ENCODE measurements around the gene ADAM8. TPM values are rescaled to one million over a fixed set of nuclear protein-coding genes. Genes with fewer than 3 reads are reported as not detected.

ADAM8 gene
- total and polyA plus RNA-seq, 10 of the 15 experiments (the other 5 are each of a cell fraction or from before 2014, with no cell fraction given) = 0.37 to 92.7 (median 21.7) TPM

DNA sequence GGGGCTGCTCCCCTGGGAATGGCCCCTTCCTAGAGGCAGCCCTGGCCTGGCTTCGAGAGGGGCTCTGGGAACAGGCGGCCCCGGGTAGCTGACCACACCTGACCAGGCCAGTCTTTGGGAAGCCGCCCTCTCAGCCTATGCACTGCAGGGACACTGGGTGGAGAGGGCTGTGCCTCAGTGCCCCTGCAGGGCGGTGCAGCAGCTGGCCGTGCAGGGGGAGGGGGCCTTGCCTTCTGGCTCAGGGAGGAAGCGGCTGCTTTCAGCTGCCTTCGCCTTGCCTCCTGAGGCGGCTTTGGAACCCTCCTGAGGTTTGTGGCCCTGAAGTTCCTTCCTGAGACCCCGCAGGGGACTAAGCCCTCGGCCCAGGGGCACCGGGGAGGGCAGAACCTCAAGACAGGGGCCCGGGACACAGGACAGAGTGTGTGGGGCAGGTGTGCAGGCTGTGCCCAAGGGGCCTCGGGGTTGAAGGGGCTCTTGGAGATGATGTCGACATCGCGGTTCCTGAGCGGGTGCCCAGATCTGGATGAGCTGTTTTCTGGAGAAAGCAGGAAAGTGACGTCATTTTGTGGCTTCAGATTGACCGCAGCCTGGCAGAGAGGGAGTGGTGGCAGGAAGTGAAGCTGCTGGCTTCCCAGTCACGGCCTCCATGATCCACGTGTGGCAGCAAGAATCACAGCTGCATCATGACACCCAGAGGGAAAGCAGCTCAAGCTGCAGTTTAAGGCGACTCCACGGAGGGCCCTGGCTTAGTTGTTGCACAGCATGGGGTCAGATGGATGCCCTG lies 17.7 kb downstream of the ADAM8 start (continued):
- TF ChIP-seq, protein P1, sequence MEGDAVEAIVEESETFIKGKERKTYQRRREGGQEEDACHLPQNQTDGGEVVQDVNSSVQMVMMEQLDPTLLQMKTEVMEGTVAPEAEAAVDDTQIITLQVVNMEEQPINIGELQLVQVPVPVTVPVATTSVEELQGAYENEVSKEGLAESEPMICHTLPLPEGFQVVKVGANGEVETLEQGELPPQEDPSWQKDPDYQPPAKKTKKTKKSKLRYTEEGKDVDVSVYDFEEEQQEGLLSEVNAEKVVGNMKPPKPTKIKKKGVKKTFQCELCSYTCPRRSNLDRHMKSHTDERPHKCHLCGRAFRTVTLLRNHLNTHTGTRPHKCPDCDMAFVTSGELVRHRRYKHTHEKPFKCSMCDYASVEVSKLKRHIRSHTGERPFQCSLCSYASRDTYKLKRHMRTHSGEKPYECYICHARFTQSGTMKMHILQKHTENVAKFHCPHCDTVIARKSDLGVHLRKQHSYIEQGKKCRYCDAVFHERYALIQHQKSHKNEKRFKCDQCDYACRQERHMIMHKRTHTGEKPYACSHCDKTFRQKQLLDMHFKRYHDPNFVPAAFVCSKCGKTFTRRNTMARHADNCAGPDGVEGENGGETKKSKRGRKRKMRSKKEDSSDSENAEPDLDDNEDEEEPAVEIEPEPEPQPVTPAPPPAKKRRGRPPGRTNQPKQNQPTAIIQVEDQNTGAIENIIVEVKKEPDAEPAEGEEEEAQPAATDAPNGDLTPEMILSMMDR (IDR thresholded peaks at IDR 0.05 in 2 of 3, conservative IDR thresholded peaks at IDR 0.05 in 1 of 3; ENCODE audit: control insufficient read depth in 2 of 3, extremely low read depth in 1 of 3, insufficient read depth in 1 of 3, low read depth in 3 of 3, low read length in 3 of 3) = no peak
- TF ChIP-seq POLR2A (IDR thresholded peaks at IDR 0.05; ENCODE audit: low read depth, low read length) = no peak
- TF ChIP-seq HCFC1 (IDR thresholded peaks at IDR 0.05; ENCODE audit: low read length) = no peak
- TF ChIP-seq CHD4 (IDR thresholded peaks at IDR 0.05) = no peak
- 0 out of 4 replicates have a peak, but pooled peaks of 1 of the 2 experiments have one; percentile 27 for TF ChIP-seq IKZF2 (IDR thresholded peaks at IDR 0.05)
- no peak for TF ChIP-seq POLR2AphosphoS5 (IDR thresholded peaks at IDR 0.05; ENCODE audit: low read length)
- no peak for TF ChIP-seq TBL1XR1 (IDR thresholded peaks at IDR 0.05; ENCODE audit: low read depth, low read length)
- TF ChIP-seq, protein P2, sequence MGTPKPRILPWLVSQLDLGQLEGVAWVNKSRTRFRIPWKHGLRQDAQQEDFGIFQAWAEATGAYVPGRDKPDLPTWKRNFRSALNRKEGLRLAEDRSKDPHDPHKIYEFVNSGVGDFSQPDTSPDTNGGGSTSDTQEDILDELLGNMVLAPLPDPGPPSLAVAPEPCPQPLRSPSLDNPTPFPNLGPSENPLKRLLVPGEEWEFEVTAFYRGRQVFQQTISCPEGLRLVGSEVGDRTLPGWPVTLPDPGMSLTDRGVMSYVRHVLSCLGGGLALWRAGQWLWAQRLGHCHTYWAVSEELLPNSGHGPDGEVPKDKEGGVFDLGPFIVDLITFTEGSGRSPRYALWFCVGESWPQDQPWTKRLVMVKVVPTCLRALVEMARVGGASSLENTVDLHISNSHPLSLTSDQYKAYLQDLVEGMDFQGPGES (IDR thresholded peaks at IDR 0.05) = no peak
- TF ChIP-seq LARP7 (IDR thresholded peaks at IDR 0.05) = no peak
- TF ChIP-seq MTA3 (IDR thresholded peaks at IDR 0.05; ENCODE audit: borderline replicate concordance, low read length) = no peak
- no peak for TF ChIP-seq KDM1A (IDR thresholded peaks at IDR 0.05; ENCODE audit: borderline replicate concordance)
- TF ChIP-seq, protein P3, sequence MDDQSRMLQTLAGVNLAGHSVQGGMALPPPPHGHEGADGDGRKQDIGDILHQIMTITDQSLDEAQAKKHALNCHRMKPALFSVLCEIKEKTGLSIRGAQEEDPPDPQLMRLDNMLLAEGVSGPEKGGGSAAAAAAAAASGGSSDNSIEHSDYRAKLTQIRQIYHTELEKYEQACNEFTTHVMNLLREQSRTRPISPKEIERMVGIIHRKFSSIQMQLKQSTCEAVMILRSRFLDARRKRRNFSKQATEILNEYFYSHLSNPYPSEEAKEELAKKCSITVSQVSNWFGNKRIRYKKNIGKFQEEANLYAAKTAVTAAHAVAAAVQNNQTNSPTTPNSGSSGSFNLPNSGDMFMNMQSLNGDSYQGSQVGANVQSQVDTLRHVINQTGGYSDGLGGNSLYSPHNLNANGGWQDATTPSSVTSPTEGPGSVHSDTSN (IDR thresholded peaks at IDR 0.05; ENCODE audit: insufficient replicate concordance, low read depth, low read length) = no peak
- no peak for TF ChIP-seq MYC (IDR thresholded peaks at IDR 0.05; ENCODE audit: insufficient read depth, insufficient read length, insufficient replicate concordance, low read length, severe bottlenecking)
- peak; percentile 72 for TF ChIP-seq RUNX3 (IDR thresholded peaks at IDR 0.05; ENCODE audit: low read length)
- TF ChIP-seq ZNF384 (IDR thresholded peaks at IDR 0.05; ENCODE audit: borderline replicate concordance, low read depth, low read length) = no peak
- peak; percentile 28; the same call in 1 of the 2 replicates for TF ChIP-seq IKZF1 (conservative IDR thresholded peaks at IDR 0.05)
